ENCODE data around the gene ZBTB34.
"Not testable (repeated sequence)": the region's sequence is repeated elsewhere in the genome, so short reads cannot be mapped to it uniquely, and the experiment has no call there.

The ZBTB34 gene

GRCh38 chr9:126822873-126823272 is 37.6 kb upstream of the ZBTB34 start:
- no peak overlapping the region for H3K4me3 ChIP-seq (replicated peaks; ENCODE audit: low read depth, low read length)
- TF ChIP-seq CTCF (IDR thresholded peaks at IDR 0.05; ENCODE audit: low read depth, low read length, missing control alignments) = no peak
- no peak for DNase-seq (ENCODE audit: extremely low read depth, low read depth)

GRCh38 chr9:126824052-126824451 is 36.4 kb upstream of the ZBTB34 start:
- H3K4me3 ChIP-seq (replicated peaks; ENCODE audit: low read depth, low read length); DNase-seq (ENCODE audit: extremely low read depth, low read depth): not testable (repeated sequence)

GRCh38 chr9:126827227-126827626 is 33.2 kb upstream of the ZBTB34 start:
- no peak for DNase-seq (ENCODE audit: extremely low read depth, low read depth)
- H3K4me3 ChIP-seq (replicated peaks; ENCODE audit: low read depth, low read length) = no peak overlapping the region

GRCh38 chr9:126829035-126829434 is 31.4 kb upstream of the ZBTB34 start:
- H3K4me3 ChIP-seq (replicated peaks; ENCODE audit: low read depth, low read length) = no peak overlapping the region
- DNase-seq (ENCODE audit: extremely low read depth, low read depth) = no peak
- TF ChIP-seq CTCF (IDR thresholded peaks at IDR 0.05; ENCODE audit: low read depth, low read length, missing control alignments) = no peak

More at GRCh38 chr9:126827227-126827626, 33.2 kb upstream of the ZBTB34 start:
- TF ChIP-seq CTCF (IDR thresholded peaks at IDR 0.05; ENCODE audit: low read depth, low read length, missing control alignments) = no peak

GRCh38 chr9:126830827-126831226 is 29.6 kb upstream of the ZBTB34 start:
- no peak overlapping the region for H3K4me3 ChIP-seq (replicated peaks; ENCODE audit: low read depth, low read length)
- DNase-seq (ENCODE audit: extremely low read depth, low read depth) = no peak
- TF ChIP-seq CTCF (IDR thresholded peaks at IDR 0.05; ENCODE audit: low read depth, low read length, missing control alignments) = no peak

- H3K4me3 ChIP-seq (replicated peaks; ENCODE audit: low read depth, low read length) = no peak overlapping the region
Measured at GRCh38 chr9:126832440-126832839, 28.0 kb upstream of the ZBTB34 start.

GRCh38 chr9:126833020-126833419 is 27.4 kb upstream of the ZBTB34 start:
- no peak for DNase-seq (ENCODE audit: extremely low read depth, low read depth)
- TF ChIP-seq CTCF (IDR thresholded peaks at IDR 0.05; ENCODE audit: low read depth, low read length, missing control alignments) = no peak
- no peak overlapping the region for H3K4me3 ChIP-seq (replicated peaks; ENCODE audit: low read depth, low read length)

More at GRCh38 chr9:126832440-126832839, 28.0 kb upstream of the ZBTB34 start:
- DNase-seq (ENCODE audit: extremely low read depth, low read depth) = no peak
- TF ChIP-seq CTCF (IDR thresholded peaks at IDR 0.05; ENCODE audit: low read depth, low read length, missing control alignments) = no peak

All from HFF-Myc (cell line).